ENCODE data around the gene KSR1. TPM values are rescaled to one million over a fixed set of nuclear protein-coding genes. Genes with fewer than 3 reads are reported as not detected.

KSR1 gene
- total and polyA plus RNA-seq, 10 of the 15 experiments (the other 5 are each of a cell fraction or from before 2014, with no cell fraction given): 0.97 to 66.6 (median 22.9) TPM

DNA sequence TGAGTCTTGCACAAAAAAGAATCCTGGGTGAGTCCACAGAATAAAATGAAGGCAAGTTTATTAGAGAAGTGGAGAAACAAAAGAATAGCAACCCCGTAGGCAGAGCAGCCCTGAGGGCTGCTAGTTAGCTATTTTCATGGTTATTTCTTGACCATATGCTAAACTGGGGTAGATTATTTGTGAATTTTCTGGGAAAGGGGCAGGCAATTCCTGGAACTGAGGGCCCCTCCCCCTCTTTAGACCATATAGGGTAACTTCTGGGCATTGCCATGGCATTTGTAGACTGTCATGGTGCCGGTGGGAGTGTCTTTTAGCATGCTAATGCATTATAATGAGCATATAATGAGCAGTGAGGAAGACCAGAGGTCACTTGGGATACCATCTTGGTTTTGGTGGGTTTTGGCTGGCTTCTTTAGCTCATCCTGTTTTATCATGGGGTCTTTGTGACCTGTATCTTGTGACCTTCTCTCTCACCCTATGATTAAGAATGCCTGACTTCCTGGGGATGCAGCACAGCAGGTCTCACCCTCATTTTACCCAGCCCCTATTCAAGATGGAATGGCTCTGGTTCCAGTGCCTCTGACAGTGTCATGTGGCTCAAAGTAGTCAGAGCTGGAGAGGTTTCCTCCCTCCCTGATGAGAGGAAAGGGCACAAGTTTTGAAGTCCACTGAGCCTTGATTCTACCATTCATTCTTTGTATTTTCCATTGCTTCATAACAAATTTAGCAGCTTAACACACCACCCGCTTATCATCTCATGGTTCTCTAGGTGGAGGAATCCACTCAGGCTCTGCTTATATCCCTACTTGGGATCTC lies 119.1 kb downstream of the KSR1 start:
- RAD21 ChIA-PET (ENCODE audit: unreplicated experiment): no interaction called here
- Histone ChIP-seq H3K79me2 (ENCODE audit: control insufficient read depth, insufficient read depth, low read length) (peaks cover 6% of the 10 kb centered on the region), H3K4me1 (ENCODE audit: control insufficient read depth, insufficient read depth, low read length) (peaks cover 28% of the 10 kb centered on the region), H3K4me2 (ENCODE audit: control insufficient read depth, insufficient read depth) (no peak overlapping the region), H3K27me3 (replicated peaks in 1 of 2; ENCODE audit: control insufficient read depth in 2 of 2, insufficient read depth in 2 of 2, low read length in 1 of 2) (no peaks in the 10 kb centered on the region), H3K9me3 (replicated peaks; ENCODE audit: control insufficient read depth, insufficient read depth, low read length) (no peaks in the 10 kb centered on the region), H3K4me3 (no peak overlapping the region), H3K27ac (ENCODE audit: control insufficient read depth, insufficient read depth) (no peak overlapping the region), H3K9ac (ENCODE audit: control insufficient read depth, insufficient read depth, low read length) (no peak overlapping the region), H4K20me1 (ENCODE audit: control insufficient read depth, insufficient read depth) (peaks cover 3% of the 10 kb centered on the region; the same call in 1 of the 2 replicates), H2AFZ (ENCODE audit: control insufficient read depth, low read depth, low read length) (no peak overlapping the region), H3K36me3 (ENCODE audit: control insufficient read depth in 2 of 2, insufficient read depth in 2 of 2, low read length in 1 of 2) (peaks cover 0 to 17% of the 10 kb centered on the region in 2 experiments; a peak in 3 of 4 replicates)
- WGBS (ENCODE audit: insufficient coverage, insufficient replicate concordance, low lambda C conversion rate, missing lambda C conversion rate): 64% methylated on average over 3 of the region's 3 CpGs
- intact Hi-C loops (cut with micrococcal nuclease; ENCODE audit: unreplicated experiment): no loop called here
- FAIRE-seq (no peak), ATAC-seq (no peak), DNase-seq (ENCODE audit: low read depth, low spot score) (no peak)
- in situ Hi-C loops (cut with MboI): no loop called here
- CTCF ChIA-PET: interaction anchor here (0.6 to 4.1 kb wide), 5 partner anchors 10 to 31 kb away, joined by 3 to 34 read pairs (median 5); no protein-coding TSS in a partner anchor
- no peak for TF ChIP-seq NFYB (IDR thresholded peaks at IDR 0.05; ENCODE audit: insufficient read depth, low read depth, low read length)
- TF ChIP-seq SUZ12 (IDR thresholded peaks at IDR 0.05; ENCODE audit: unreplicated experiment): no peak
- TF ChIP-seq, protein P1, sequence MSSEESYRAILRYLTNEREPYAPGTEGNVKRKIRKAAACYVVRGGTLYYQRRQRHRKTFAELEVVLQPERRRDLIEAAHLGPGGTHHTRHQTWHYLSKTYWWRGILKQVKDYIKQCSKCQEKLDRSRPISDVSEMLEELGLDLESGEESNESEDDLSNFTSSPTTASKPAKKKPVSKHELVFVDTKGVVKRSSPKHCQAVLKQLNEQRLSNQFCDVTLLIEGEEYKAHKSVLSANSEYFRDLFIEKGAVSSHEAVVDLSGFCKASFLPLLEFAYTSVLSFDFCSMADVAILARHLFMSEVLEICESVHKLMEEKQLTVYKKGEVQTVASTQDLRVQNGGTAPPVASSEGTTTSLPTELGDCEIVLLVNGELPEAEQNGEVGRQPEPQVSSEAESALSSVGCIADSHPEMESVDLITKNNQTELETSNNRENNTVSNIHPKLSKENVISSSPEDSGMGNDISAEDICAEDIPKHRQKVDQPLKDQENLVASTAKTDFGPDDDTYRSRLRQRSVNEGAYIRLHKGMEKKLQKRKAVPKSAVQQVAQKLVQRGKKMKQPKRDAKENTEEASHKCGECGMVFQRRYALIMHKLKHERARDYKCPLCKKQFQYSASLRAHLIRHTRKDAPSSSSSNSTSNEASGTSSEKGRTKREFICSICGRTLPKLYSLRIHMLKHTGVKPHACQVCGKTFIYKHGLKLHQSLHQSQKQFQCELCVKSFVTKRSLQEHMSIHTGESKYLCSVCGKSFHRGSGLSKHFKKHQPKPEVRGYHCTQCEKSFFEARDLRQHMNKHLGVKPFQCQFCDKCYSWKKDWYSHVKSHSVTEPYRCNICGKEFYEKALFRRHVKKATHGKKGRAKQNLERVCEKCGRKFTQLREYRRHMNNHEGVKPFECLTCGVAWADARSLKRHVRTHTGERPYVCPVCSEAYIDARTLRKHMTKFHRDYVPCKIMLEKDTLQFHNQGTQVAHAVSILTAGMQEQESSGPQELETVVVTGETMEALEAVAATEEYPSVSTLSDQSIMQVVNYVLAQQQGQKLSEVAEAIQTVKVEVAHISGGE (CRISPR knock-in tag; IDR thresholded peaks at IDR 0.05): no peak
- TF ChIP-seq ZNF274 (IDR thresholded peaks at IDR 0.05; ENCODE audit: insufficient read depth, insufficient read length): no peak
- TF ChIP-seq, protein P2, sequence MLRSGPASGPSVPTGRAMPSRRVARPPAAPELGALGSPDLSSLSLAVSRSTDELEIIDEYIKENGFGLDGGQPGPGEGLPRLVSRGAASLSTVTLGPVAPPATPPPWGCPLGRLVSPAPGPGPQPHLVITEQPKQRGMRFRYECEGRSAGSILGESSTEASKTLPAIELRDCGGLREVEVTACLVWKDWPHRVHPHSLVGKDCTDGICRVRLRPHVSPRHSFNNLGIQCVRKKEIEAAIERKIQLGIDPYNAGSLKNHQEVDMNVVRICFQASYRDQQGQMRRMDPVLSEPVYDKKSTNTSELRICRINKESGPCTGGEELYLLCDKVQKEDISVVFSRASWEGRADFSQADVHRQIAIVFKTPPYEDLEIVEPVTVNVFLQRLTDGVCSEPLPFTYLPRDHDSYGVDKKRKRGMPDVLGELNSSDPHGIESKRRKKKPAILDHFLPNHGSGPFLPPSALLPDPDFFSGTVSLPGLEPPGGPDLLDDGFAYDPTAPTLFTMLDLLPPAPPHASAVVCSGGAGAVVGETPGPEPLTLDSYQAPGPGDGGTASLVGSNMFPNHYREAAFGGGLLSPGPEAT (IDR thresholded peaks at IDR 0.05; ENCODE audit: low read depth): no peak
- POLR2A ChIA-PET: interaction anchor here (0.7 kb wide), 1 partner anchor 335 kb away, joined by 3 read pairs; no protein-coding TSS in a partner anchor
- no TSS peak for BruUV-seq (replicated peaks)
- SMC1A ChIA-PET (ENCODE audit: uncharacterized antibody, unreplicated experiment): interaction anchor here (0.6 to 3.0 kb wide), 8 partner anchors 8 to 117 kb away, joined by 3 to 16 read pairs (median 5); no protein-coding TSS in a partner anchor

Measured in GM12878 (cell line).